ENCODE data around the gene C2CD4C. TPM values are rescaled to one million over a fixed set of nuclear protein-coding genes. Genes with fewer than 3 reads are reported as not detected.

The C2CD4C gene
- total and polyA plus RNA-seq, 2 of the 13 experiments (the other 11 are each of a cell fraction or from before 2014, with no cell fraction given) = not detected

DNA sequence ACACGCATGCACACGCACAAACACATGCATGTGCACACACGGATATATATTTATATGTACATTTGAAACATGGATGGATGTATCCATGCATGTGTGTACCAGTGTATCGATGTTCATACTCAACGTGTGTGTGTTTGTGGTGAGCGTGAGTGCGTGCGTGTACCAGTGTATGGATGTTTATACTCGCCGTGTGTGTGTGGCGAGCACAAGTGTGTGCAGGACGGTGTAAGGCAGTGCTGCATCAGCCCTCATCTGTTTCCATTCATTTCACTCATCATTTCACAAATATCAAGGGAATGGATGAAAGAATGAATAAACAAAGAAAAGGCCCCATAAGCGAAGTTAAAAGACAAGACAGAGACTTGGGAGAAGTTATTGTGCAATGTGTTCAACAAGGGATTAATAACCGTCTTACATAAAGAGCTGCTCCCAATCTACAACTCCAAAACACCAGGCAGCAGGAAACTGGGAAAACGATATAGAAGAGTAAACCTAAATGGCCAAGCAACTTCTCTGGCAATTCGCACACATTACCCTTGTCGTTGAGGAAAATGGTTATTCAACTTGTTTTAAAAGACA lies 42.7 kb downstream of the C2CD4C start:
- no peaks in the 10 kb centered on the region for H4K20me1 ChIP-seq (ENCODE audit: insufficient read depth, low read length)
- ChIA-PET CTCF (ENCODE audit: low intra/inter-chr PET ratio, low total read pairs) (no interaction called here), POLR2A (no interaction called here)
- no peak for ATAC-seq
- no peak overlapping the region for H3K27ac ChIP-seq (ENCODE audit: extremely low read length, insufficient read depth, low read length)
- no peaks in the 10 kb centered on the region for H3K4me1 ChIP-seq (ENCODE audit: insufficient read depth, low read length)
- H3K9ac ChIP-seq (ENCODE audit: insufficient read depth, low read depth, low read length) = no peak overlapping the region
- WGBS (ENCODE audit: low lambda C conversion rate) = 64% methylated on average over 17 of the region's 17 CpGs
- H3K79me2 ChIP-seq (ENCODE audit: insufficient read depth, low read length) = no peaks in the 10 kb centered on the region
- TF ChIP-seq, protein P1, sequence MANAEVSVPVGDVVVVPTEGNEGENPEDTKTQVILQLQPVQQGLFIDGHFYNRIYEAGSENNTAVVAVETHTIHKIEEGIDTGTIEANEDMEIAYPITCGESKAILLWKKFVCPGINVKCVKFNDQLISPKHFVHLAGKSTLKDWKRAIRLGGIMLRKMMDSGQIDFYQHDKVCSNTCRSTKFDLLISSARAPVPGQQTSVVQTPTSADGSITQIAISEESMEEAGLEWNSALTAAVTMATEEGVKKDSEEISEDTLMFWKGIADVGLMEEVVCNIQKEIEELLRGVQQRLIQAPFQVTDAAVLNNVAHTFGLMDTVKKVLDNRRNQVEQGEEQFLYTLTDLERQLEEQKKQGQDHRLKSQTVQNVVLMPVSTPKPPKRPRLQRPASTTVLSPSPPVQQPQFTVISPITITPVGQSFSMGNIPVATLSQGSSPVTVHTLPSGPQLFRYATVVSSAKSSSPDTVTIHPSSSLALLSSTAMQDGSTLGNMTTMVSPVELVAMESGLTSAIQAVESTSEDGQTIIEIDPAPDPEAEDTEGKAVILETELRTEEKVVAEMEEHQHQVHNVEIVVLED (CRISPR knock-in tag; IDR thresholded peaks at IDR 0.05; ENCODE audit: borderline replicate concordance) = no peak
- TF ChIP-seq NR2F1 (CRISPR knock-in tag; IDR thresholded peaks at IDR 0.05) (no peak), CEBPB (IDR thresholded peaks at IDR 0.05; ENCODE audit: borderline replicate concordance, low read depth, low read length) (peak; percentile 59; the same call in 1 of the 2 replicates)
- peaks cover 6 to 53% of the 10 kb centered on the region in 2 experiments; a peak in 4 of 5 replicates for H3K27me3 ChIP-seq (ENCODE audit: control insufficient read depth in 1 of 2, insufficient read depth in 2 of 2, low read length in 2 of 2)
- in situ Hi-C loops (cut with HindIII; ENCODE audit: extremely low pct_ligation_motif_present, low pct_unique_long_range_greater_than_20kb) = no loop called here
- no peak overlapping the region for H3K4me2 ChIP-seq (ENCODE audit: low read depth, low read length)
- intact Hi-C loops (cut with micrococcal nuclease; ENCODE audit: unreplicated experiment) = no loop called here
- no peak overlapping the region for H3K4me3 ChIP-seq (replicated peaks in 1 of 3; ENCODE audit: insufficient read depth in 1 of 3, low read depth in 2 of 3, low read length in 3 of 3)
- FAIRE-seq = no peak
- no peak overlapping the region for H2AFZ ChIP-seq (ENCODE audit: low read length)
- H3K9me3 ChIP-seq (ENCODE audit: low read length) = no peaks in the 10 kb centered on the region
- BruUV-seq (replicated peaks) = no TSS peak
- H3K36me3 ChIP-seq (replicated peaks in 1 of 2; ENCODE audit: control insufficient read depth in 1 of 2, insufficient read depth in 2 of 2, low read length in 2 of 2) = no peaks in the 10 kb centered on the region
- DNase-seq (ENCODE audit: low spot score) = no peak

GRCh38 chr19:364496-365287 lies 44.3 kb downstream of the C2CD4C start:
- ATAC-seq (peak; percentile 50), DNase-seq (ENCODE audit: low spot score) (no peak), FAIRE-seq (no peak)
- in situ Hi-C loops (cut with HindIII; ENCODE audit: extremely low pct_ligation_motif_present, low pct_unique_long_range_greater_than_20kb) = no loop called here
- no peak for TF ChIP-seq ATF6 (CRISPR knock-in tag; conservative IDR thresholded peaks at IDR 0.05)
- TF ChIP-seq DPF2 (CRISPR knock-in tag; IDR thresholded peaks at IDR 0.05; ENCODE audit: borderline replicate concordance, low read depth) = no peak
- TF ChIP-seq ATM (IDR thresholded peaks at IDR 0.05; ENCODE audit: borderline replicate concordance) = no peak
- TF ChIP-seq ZNF878 (CRISPR knock-in tag; IDR thresholded peaks at IDR 0.05) = no peak
- no peak for TF ChIP-seq HNRNPL (IDR thresholded peaks at IDR 0.05; ENCODE audit: low read depth, low read length)
- TF ChIP-seq ZFP37 (CRISPR knock-in tag; IDR thresholded peaks at IDR 0.05; ENCODE audit: borderline replicate concordance) = no peak
- TF ChIP-seq IRF2 (CRISPR knock-in tag; IDR thresholded peaks at IDR 0.05) = no peak
- no peak for TF ChIP-seq ZNF580 (CRISPR knock-in tag; IDR thresholded peaks at IDR 0.05; ENCODE audit: borderline replicate concordance, low read depth)
- intact Hi-C loops (cut with micrococcal nuclease; ENCODE audit: unreplicated experiment) = no loop called here
- Histone ChIP-seq H3K4me2 (ENCODE audit: low read depth, low read length) (no peak overlapping the region), H3K79me2 (ENCODE audit: insufficient read depth, low read length) (no peaks in the 10 kb centered on the region), H4K20me1 (ENCODE audit: insufficient read depth, low read length) (no peaks in the 10 kb centered on the region), H2AFZ (ENCODE audit: low read length) (no peak overlapping the region), H3K9me3 (ENCODE audit: low read length) (no peaks in the 10 kb centered on the region), H3K9ac (ENCODE audit: insufficient read depth, low read depth, low read length) (no peak overlapping the region), H3K27ac (ENCODE audit: extremely low read length, insufficient read depth, low read length) (no peak overlapping the region), H3K36me3 (replicated peaks in 1 of 2; ENCODE audit: control insufficient read depth in 1 of 2, insufficient read depth in 2 of 2, low read length in 2 of 2) (no peaks in the 10 kb centered on the region), H3K4me1 (ENCODE audit: insufficient read depth, low read length) (no peaks in the 10 kb centered on the region), H3K4me3 (replicated peaks in 1 of 3; ENCODE audit: insufficient read depth in 1 of 3, low read depth in 2 of 3, low read length in 3 of 3) (no peak overlapping the region), H3K27me3 (ENCODE audit: control insufficient read depth in 1 of 2, insufficient read depth in 2 of 2, low read length in 2 of 2) (peaks cover 4 to 47% of the 10 kb centered on the region in 2 experiments; a peak in 3 of 5 replicates)
- CTCF ChIA-PET (ENCODE audit: low intra/inter-chr PET ratio, low total read pairs) = no interaction called here
- POLR2A ChIA-PET = no interaction called here
- 26% methylated on average over 10 of the region's 17 CpGs for WGBS (ENCODE audit: low lambda C conversion rate)
- BruUV-seq (replicated peaks) = no TSS peak
